ENCODE data around the gene IRS1.
A peak's percentile ranks its signal among the peaks of the same experiment; 100 is the strongest.

- TF ChIP-seq YY1 (IDR thresholded peaks at IDR 0.05; ENCODE audit: low read depth) = no peak
- TF ChIP-seq NRF1 (IDR thresholded peaks at IDR 0.05; ENCODE audit: low read depth, low read length) = peak; percentile 75
- TF ChIP-seq, protein P1, sequence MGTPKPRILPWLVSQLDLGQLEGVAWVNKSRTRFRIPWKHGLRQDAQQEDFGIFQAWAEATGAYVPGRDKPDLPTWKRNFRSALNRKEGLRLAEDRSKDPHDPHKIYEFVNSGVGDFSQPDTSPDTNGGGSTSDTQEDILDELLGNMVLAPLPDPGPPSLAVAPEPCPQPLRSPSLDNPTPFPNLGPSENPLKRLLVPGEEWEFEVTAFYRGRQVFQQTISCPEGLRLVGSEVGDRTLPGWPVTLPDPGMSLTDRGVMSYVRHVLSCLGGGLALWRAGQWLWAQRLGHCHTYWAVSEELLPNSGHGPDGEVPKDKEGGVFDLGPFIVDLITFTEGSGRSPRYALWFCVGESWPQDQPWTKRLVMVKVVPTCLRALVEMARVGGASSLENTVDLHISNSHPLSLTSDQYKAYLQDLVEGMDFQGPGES (IDR thresholded peaks at IDR 0.05; ENCODE audit: low read depth, low read length) = no peak
Observed at GRCh38 chr2:226835796-226836547, 36.4 kb upstream of the IRS1 start, which contains the start of gene RHBDD1.
